Retinal pigment epithelial cell (primary cell): ENCODE measurements around the gene LHX3.

Source experiments
- DNase-seq: peaks from one replicate; pipeline ENCODE4 v3.0.0-alpha.2; 2010; ENCODE audit warnings: low read depth
- H3K4me3 ChIP-seq: 2 replicates; pipeline ENCODE4 v1.5.1; 2011; ENCODE audit warnings: mild to moderate bottlenecking, low read length, control low read depth, moderate library complexity
- TF ChIP-seq, protein P1 (sequence below): conservative IDR thresholded peaks from 2 replicates; pipeline ENCODE4 v1.5.1; 2011; ENCODE audit warnings: low read depth, low read length, control low read depth, inconsistent platforms

LHX3 gene

DNA sequence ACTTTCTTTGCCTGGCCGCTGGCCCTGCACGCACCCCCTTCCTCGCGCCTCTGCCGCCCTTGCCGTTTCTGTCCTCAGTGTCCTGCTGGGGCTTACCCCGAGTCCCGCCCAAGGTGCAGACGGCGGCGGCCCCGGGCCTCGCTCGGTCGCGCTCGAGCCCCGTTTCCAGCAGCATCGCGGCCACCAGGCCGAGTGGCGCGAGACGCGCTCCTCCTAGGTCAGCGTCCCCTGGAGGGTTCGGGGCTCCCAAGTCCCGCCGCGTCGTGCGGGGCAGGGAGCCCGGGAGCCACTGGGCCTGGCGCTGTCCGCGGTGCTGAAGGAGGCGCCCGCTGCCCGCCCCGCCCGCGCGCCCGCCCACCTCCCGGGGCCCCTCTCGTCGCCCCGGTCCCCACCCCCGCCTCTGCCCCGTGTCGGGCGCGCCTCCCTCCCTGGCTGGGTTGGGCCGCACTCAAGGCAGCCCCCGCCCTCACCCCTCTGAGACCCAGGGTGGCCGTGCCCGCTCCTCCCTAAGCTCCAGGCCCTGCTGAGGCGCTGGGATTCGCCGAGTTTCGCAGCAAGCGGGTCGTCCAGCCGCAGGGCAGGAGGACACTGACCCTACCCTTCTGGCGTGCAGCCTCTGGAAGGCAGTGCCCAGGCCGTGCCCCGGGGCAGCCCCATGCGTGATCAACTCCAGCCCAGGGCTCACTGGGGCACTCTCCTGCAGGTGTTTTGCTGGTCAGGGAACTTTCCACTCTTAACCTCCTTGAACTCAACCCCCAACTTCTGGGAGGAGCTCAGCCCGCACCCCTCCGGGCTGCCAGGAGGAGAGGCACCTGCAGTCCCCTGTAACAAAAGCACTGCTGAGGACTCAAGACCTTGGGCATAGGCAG lies at the start of gene LHX3:
Gene LHX3 (minus strand): TSS at position 291 of the 869 bp plus-strand sequence. CDS start 116 bp downstream, at position 175.
- TF ChIP-seq, protein P1, sequence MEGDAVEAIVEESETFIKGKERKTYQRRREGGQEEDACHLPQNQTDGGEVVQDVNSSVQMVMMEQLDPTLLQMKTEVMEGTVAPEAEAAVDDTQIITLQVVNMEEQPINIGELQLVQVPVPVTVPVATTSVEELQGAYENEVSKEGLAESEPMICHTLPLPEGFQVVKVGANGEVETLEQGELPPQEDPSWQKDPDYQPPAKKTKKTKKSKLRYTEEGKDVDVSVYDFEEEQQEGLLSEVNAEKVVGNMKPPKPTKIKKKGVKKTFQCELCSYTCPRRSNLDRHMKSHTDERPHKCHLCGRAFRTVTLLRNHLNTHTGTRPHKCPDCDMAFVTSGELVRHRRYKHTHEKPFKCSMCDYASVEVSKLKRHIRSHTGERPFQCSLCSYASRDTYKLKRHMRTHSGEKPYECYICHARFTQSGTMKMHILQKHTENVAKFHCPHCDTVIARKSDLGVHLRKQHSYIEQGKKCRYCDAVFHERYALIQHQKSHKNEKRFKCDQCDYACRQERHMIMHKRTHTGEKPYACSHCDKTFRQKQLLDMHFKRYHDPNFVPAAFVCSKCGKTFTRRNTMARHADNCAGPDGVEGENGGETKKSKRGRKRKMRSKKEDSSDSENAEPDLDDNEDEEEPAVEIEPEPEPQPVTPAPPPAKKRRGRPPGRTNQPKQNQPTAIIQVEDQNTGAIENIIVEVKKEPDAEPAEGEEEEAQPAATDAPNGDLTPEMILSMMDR = no peak
- no peak for DNase-seq
- no peak within 1 kb of the TSS for H3K4me3 ChIP-seq

DNA sequence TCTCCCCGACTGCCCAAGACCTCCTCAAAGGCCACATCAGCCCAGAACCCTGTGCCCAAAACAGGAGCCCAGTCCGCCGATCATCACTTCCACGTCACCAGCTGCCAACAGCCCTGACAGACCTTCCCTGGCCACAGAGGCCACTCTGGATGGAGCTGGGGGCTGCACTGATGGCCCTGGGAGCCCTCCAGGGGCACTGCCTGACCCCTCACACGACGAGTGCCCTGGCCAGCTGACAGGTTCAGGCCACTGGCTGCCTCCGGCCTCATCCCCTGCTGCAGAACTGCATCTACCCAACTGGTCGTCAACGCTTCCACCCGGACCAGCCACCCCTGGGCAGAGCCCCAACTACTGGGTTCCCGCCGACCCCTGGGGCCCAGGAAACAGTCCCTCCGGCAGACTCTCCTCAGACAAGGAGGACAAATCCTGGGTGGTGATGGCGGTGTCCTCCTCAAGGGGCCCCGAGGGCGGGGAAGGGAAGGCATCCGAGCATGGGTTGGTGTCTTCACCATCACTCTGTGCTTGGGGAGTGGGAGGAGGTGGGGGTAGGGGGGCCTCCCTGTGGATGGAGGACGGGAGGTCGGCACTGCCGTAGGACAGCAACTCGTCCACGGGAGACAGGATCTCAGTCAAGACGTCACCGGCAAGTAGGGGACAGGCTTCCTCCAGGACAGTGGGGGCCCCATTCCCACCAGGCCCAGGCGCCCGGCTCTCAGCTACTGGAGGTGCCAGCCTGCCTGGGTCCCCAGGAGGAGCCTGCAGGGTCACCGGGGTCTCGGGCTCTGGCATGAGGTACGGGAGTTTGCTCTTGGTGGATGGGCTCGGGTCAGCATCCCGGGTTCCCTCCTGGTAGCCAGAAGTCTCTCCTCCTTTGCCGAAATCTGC lies 48.6 kb upstream of the LHX3 start:
- TF ChIP-seq, protein P1 = no peak
- no peak for DNase-seq
- H3K4me3 ChIP-seq = no peak overlapping the region

DNA sequence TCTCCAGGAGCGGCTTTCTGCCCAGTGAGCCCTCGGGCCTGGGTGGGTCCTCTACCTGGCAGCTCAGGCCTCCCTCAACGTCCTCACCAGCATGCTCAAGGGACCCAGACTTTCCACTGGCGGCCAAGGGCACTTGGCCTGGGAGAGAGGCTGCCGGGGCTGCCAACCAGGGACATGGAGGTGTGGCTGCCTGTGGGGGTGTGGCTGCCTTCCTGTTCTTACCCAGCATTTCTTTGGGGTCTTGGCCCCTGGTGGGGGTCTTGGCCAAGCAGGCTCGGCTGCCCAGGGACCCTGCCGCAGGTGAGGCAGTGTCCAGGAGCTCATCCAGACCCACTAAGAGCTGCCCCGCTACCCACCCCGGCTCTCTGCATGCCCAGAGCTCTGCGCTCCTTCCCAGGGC lies 47.9 kb upstream of the LHX3 start:
- TF ChIP-seq, protein P1 = no peak
- no peak overlapping the region for H3K4me3 ChIP-seq
- no peak for DNase-seq

DNA sequence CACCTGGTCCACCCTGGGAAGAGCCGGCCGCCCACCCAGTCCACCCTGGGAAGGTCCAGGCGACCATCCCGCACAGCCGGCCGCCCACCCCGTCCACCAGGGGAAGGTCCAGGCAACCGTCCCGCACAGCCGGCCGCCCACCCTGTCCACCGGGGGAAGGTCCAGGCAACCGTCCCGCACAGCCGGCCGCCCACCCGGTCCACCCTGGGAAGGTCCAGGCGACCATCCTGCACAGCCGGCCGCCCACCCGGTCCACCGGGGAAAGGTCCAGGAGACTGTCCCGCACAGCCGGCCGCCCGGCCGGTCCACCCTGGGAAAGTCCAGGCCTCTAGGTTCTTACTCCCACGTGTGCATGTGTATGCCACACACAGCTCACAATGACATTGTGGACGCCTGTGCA lies 47.4 kb upstream of the LHX3 start:
- H3K4me3 ChIP-seq = no peak overlapping the region
- no peak for DNase-seq
- TF ChIP-seq, protein P1 = no peak

GRCh38 chr9:136251264-136252115 lies 46.6 kb upstream of the LHX3 start:
- H3K4me3 ChIP-seq = no peak overlapping the region
- TF ChIP-seq, protein P1 = no peak
- DNase-seq = no peak

DNA sequence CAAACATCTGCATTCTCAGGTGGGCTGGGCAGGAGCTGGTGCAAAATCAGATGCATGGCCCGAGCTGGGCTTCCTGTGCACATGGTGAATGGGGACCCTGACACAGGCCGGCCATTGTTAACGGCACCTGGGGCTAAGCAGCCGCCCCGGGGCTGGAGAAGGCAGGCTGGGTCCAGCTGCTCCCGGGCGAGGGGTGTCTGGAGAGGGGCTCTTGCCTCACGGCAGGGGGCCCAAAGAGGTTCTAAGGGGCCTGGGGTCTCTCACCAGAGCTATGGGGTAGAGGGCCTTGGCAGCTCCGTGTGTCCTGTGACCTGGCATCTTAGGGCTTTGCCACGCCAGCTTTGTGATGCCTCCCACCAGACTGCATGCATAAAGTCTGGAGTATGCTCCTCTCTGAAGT lies 45.7 kb upstream of the LHX3 start:
- TF ChIP-seq, protein P1 = no peak
- no peak for DNase-seq
- H3K4me3 ChIP-seq = no peak overlapping the region
